ENCODE results near the gene DCDC2. TPM values are rescaled to one million over a fixed set of nuclear protein-coding genes. Genes with fewer than 3 reads are reported as not detected.

The DCDC2 gene
- total RNA-seq, 4 donors from 2014 or later, result 0.64 to 1.6 (median 1.2) TPM; not detected in 1

- TF ChIP-seq, protein P1, sequence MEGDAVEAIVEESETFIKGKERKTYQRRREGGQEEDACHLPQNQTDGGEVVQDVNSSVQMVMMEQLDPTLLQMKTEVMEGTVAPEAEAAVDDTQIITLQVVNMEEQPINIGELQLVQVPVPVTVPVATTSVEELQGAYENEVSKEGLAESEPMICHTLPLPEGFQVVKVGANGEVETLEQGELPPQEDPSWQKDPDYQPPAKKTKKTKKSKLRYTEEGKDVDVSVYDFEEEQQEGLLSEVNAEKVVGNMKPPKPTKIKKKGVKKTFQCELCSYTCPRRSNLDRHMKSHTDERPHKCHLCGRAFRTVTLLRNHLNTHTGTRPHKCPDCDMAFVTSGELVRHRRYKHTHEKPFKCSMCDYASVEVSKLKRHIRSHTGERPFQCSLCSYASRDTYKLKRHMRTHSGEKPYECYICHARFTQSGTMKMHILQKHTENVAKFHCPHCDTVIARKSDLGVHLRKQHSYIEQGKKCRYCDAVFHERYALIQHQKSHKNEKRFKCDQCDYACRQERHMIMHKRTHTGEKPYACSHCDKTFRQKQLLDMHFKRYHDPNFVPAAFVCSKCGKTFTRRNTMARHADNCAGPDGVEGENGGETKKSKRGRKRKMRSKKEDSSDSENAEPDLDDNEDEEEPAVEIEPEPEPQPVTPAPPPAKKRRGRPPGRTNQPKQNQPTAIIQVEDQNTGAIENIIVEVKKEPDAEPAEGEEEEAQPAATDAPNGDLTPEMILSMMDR (IDR thresholded peaks at IDR 0.05), result peak in 1 of 5 experiments; percentile 7
- TF ChIP-seq POLR2AphosphoS5 (IDR thresholded peaks at IDR 0.05), result no peak
- Histone ChIP-seq H3K4me3 (no peak overlapping the region), H3K27me3 (no peaks in the 10 kb centered on the region), H3K4me1 (no peaks in the 10 kb centered on the region), H3K27ac (no peak overlapping the region), H3K36me3 (no peaks in the 10 kb centered on the region), H3K9me3 (no peaks in the 10 kb centered on the region)
- no peak for DNase-seq
- in situ Hi-C loops (cut with MboI; ENCODE audit: low pct_ligation_motif_present in 1 of 4, low pct_unique_long_range_greater_than_20kb in 1 of 4, low sequenced_read_pairs in 3 of 4) (no loop called here), intact Hi-C loops (cut with DNase I; ENCODE audit: low total_unique reads) (no loop called here)
- WGBS, 2 donors (ENCODE audit: low coverage in 1 of 2), result 77 to 80% methylated on average over 4 of the region's 4 CpGs
These were observed 100.6 kb downstream of the DCDC2 start for GRCh38 chr6:24257282-24257681.

- no peak overlapping the region for H3K4me3 ChIP-seq
- H3K27me3 ChIP-seq, result no peaks in the 10 kb centered on the region
- H3K36me3 ChIP-seq, result no peaks in the 10 kb centered on the region
- intact Hi-C loops (cut with DNase I; ENCODE audit: low total_unique reads) (no loop called here), in situ Hi-C loops (cut with MboI; ENCODE audit: low pct_ligation_motif_present in 1 of 4, low pct_unique_long_range_greater_than_20kb in 1 of 4, low sequenced_read_pairs in 3 of 4) (no loop called here)
- 78% methylated on average over 1 of the region's 1 CpG for WGBS, 2 donors (ENCODE audit: low coverage in 1 of 2)
- no peak overlapping the region for H3K27ac ChIP-seq
- no peaks in the 10 kb centered on the region for H3K9me3 ChIP-seq
- TF ChIP-seq POLR2AphosphoS5 (IDR thresholded peaks at IDR 0.05), result no peak
- no peak for TF ChIP-seq EP300 (IDR thresholded peaks at IDR 0.05; ENCODE audit: low read depth)
- TF ChIP-seq, protein P1 (IDR thresholded peaks at IDR 0.05), result no peak
- TF ChIP-seq POLR2A (IDR thresholded peaks at IDR 0.05), result no peak
- H3K4me1 ChIP-seq, result no peaks in the 10 kb centered on the region
- no peak for DNase-seq
These were observed 102.2 kb downstream of the DCDC2 start for GRCh38 chr6:24255676-24256075.

GRCh38 chr6:24253360-24253759 is 104.5 kb downstream of the DCDC2 start:
- Histone ChIP-seq H3K4me3 (no peak overlapping the region), H3K36me3 (no peaks in the 10 kb centered on the region), H3K27ac (no peak overlapping the region), H3K4me1 (no peaks in the 10 kb centered on the region), H3K9me3 (no peaks in the 10 kb centered on the region), H3K27me3 (no peaks in the 10 kb centered on the region)
- in situ Hi-C loops (cut with MboI; ENCODE audit: low pct_ligation_motif_present in 1 of 4, low pct_unique_long_range_greater_than_20kb in 1 of 4, low sequenced_read_pairs in 3 of 4), result no loop called here
- no peak for TF ChIP-seq POLR2A (IDR thresholded peaks at IDR 0.05)
- no peak for TF ChIP-seq EP300 (IDR thresholded peaks at IDR 0.05; ENCODE audit: low read depth)
- no peak for TF ChIP-seq POLR2AphosphoS5 (IDR thresholded peaks at IDR 0.05)
- TF ChIP-seq, protein P1 (IDR thresholded peaks at IDR 0.05), result no peak
- DNase-seq, result no peak
- intact Hi-C loops (cut with DNase I; ENCODE audit: low total_unique reads), result no loop called here

- Histone ChIP-seq H3K27me3 (no peaks in the 10 kb centered on the region), H3K4me3 (no peak overlapping the region), H3K36me3 (no peaks in the 10 kb centered on the region), H3K4me1 (no peaks in the 10 kb centered on the region), H3K27ac (no peak overlapping the region), H3K9me3 (no peaks in the 10 kb centered on the region)
- intact Hi-C loops (cut with DNase I; ENCODE audit: low total_unique reads), result no loop called here
- in situ Hi-C loops (cut with MboI; ENCODE audit: low pct_ligation_motif_present in 1 of 4, low pct_unique_long_range_greater_than_20kb in 1 of 4, low sequenced_read_pairs in 3 of 4), result no loop called here
- 89 to 91% methylated on average over 1 of the region's 1 CpG for WGBS, 2 donors (ENCODE audit: low coverage in 1 of 2)
- TF ChIP-seq, protein P1 (IDR thresholded peaks at IDR 0.05), result no peak
- TF ChIP-seq EP300 (IDR thresholded peaks at IDR 0.05; ENCODE audit: low read depth) (no peak), POLR2AphosphoS5 (IDR thresholded peaks at IDR 0.05) (no peak), POLR2A (IDR thresholded peaks at IDR 0.05) (no peak)
- DNase-seq, result no peak
These were observed 105.6 kb downstream of the DCDC2 start for GRCh38 chr6:24252280-24252679.

All from transverse colon (tissue), 4 donors.